ENCODE data around the gene SOS1. TPM values are rescaled to one million over a fixed set of nuclear protein-coding genes. Genes with fewer than 3 reads are reported as not detected.

The SOS1 gene
- total and polyA plus RNA-seq, 2 of the 13 experiments (the other 11 are each of a cell fraction or from before 2014, with no cell fraction given), result 20.8 to 60.4 TPM

- TF ChIP-seq, protein P1, sequence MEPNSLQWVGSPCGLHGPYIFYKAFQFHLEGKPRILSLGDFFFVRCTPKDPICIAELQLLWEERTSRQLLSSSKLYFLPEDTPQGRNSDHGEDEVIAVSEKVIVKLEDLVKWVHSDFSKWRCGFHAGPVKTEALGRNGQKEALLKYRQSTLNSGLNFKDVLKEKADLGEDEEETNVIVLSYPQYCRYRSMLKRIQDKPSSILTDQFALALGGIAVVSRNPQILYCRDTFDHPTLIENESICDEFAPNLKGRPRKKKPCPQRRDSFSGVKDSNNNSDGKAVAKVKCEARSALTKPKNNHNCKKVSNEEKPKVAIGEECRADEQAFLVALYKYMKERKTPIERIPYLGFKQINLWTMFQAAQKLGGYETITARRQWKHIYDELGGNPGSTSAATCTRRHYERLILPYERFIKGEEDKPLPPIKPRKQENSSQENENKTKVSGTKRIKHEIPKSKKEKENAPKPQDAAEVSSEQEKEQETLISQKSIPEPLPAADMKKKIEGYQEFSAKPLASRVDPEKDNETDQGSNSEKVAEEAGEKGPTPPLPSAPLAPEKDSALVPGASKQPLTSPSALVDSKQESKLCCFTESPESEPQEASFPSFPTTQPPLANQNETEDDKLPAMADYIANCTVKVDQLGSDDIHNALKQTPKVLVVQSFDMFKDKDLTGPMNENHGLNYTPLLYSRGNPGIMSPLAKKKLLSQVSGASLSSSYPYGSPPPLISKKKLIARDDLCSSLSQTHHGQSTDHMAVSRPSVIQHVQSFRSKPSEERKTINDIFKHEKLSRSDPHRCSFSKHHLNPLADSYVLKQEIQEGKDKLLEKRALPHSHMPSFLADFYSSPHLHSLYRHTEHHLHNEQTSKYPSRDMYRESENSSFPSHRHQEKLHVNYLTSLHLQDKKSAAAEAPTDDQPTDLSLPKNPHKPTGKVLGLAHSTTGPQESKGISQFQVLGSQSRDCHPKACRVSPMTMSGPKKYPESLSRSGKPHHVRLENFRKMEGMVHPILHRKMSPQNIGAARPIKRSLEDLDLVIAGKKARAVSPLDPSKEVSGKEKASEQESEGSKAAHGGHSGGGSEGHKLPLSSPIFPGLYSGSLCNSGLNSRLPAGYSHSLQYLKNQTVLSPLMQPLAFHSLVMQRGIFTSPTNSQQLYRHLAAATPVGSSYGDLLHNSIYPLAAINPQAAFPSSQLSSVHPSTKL (CRISPR knock-in tag; IDR thresholded peaks at IDR 0.05), result peak; percentile 98
- TF ChIP-seq KDM1A (CRISPR knock-in tag; IDR thresholded peaks at IDR 0.05) (peak; percentile 82; the same call in 1 of the 2 replicates), ZSCAN22 (CRISPR knock-in tag; IDR thresholded peaks at IDR 0.05) (no peak), ZBTB20 (CRISPR knock-in tag; IDR thresholded peaks at IDR 0.05; ENCODE audit: borderline replicate concordance, low read depth) (peak; percentile 76; the same call in 1 of the 2 replicates), MAZ (IDR thresholded peaks at IDR 0.05; ENCODE audit: borderline replicate concordance, low read depth, low read length) (no peak), MAZ (CRISPR knock-in tag; IDR thresholded peaks at IDR 0.05; ENCODE audit: low read depth) (peak; percentile 58), ARID3A (IDR thresholded peaks at IDR 0.05; ENCODE audit: low read depth, low read length) (peak; percentile 82), HMG20A (CRISPR knock-in tag; IDR thresholded peaks at IDR 0.05; ENCODE audit: borderline replicate concordance) (peak; percentile 95), ZBTB3 (CRISPR knock-in tag; IDR thresholded peaks at IDR 0.05; ENCODE audit: borderline replicate concordance, low read depth) (0 out of 2 replicates have a peak, but pooled peaks have one; percentile 52), TBP (CRISPR knock-in tag; IDR thresholded peaks at IDR 0.05) (0 out of 2 replicates have a peak, but pooled peaks have one; percentile 26), SKIL (CRISPR knock-in tag; IDR thresholded peaks at IDR 0.05; ENCODE audit: borderline replicate concordance) (peak; percentile 81; the same call in 1 of the 2 replicates)
- TF ChIP-seq, protein P2, sequence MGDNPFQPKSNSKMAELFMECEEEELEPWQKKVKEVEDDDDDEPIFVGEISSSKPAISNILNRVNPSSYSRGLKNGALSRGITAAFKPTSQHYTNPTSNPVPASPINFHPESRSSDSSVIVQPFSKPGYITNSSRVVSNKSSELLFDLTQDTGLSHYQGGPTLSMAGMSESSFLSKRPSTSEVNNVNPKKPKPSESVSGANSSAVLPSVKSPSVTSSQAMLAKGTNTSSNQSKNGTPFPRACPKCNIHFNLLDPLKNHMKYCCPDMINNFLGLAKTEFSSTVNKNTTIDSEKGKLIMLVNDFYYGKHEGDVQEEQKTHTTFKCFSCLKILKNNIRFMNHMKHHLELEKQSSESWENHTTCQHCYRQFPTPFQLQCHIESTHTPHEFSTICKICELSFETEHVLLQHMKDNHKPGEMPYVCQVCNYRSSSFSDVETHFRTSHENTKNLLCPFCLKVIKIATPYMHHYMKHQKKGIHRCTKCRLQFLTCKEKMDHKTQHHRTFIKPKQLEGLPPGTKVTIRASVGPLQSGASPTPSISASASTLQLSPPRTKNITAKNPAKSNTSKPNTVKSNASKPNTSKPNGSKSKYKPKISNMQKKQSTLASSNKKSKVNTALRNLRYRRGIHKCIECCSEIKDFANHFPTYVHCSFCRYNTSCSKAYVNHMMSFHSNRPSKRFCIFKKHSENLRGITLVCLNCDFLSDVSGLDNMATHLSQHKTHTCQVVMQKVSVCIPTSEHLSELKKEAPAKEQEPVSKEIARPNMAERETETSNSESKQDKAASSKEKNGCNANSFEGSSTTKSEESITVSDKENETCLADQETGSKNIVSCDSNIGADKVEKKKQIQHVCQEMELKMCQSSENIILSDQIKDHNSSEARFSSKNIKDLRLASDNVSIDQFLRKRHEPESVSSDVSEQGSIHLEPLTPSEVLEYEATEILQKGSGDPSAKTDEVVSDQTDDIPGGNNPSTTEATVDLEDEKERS (CRISPR knock-in tag; IDR thresholded peaks at IDR 0.05), result peak; percentile 98
- TF ChIP-seq, protein P3, sequence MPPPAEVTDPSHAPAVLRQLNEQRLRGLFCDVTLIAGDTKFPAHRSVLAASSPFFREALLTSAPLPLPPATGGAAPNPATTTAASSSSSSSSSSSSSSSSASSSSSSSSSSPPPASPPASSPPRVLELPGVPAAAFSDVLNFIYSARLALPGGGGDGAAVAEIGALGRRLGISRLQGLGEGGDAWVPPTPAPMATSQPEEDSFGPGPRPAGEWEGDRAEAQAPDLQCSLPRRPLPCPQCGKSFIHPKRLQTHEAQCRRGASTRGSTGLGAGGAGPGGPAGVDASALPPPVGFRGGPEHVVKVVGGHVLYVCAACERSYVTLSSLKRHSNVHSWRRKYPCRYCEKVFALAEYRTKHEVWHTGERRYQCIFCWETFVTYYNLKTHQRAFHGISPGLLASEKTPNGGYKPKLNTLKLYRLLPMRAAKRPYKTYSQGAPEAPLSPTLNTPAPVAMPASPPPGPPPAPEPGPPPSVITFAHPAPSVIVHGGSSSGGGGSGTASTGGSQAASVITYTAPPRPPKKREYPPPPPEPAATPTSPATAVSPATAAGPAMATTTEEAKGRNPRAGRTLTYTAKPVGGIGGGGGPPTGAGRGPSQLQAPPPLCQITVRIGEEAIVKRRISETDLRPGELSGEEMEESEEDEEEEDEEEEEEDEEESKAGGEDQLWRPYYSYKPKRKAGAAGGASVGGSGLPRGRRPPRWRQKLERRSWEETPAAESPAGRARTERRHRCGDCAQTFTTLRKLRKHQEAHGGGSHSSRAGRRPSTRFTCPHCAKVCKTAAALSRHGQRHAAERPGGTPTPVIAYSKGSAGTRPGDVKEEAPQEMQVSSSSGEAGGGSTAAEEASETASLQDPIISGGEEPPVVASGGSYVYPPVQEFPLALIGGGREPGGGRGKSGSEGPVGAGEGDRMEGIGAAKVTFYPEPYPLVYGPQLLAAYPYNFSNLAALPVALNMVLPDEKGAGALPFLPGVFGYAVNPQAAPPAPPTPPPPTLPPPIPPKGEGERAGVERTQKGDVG (CRISPR knock-in tag; IDR thresholded peaks at IDR 0.05; ENCODE audit: borderline replicate concordance), result 0 out of 2 replicates have a peak, but pooled peaks have one; percentile 24
Measured at GRCh38 chr2:39150890-39151497, 30.1 kb upstream of the SOS1 start (continued).

Data from HepG2 (cell line).